HUES48 (cell line): ENCODE data around the gene ZNF384.
"Not testable (repeated sequence)": the region's sequence is repeated elsewhere in the genome, so short reads cannot be mapped to it uniquely, and the experiment has no call there.

ENCODE experiments used
- H3K27ac ChIP-seq: one replicate; pipeline ENCODE4 v1.7.0; 2013; ENCODE audit warnings: low read depth, low read length, inconsistent platforms
- H3K27me3 ChIP-seq: 2 replicates; pipeline ENCODE4 v1.6.1; 2013; ENCODE audit warnings: mild to moderate bottlenecking, low read length; ENCODE audit not compliant: control insufficient read depth, insufficient read depth
- H3K36me3 ChIP-seq: 2 replicates; pipeline ENCODE4 v1.6.1; 2013; ENCODE audit warnings: low read length; ENCODE audit not compliant: control insufficient read depth, insufficient read depth
- H3K4me1 ChIP-seq: 2 replicates; pipeline ENCODE4 v1.6.1; 2013; ENCODE audit warnings: mild to moderate bottlenecking, low read length; ENCODE audit not compliant: control insufficient read depth, insufficient read depth
- H3K4me3 ChIP-seq: 2 replicates; pipeline ENCODE4 v1.5.1; 2013; ENCODE audit warnings: mild to moderate bottlenecking, low read depth, low read length
- H3K9ac ChIP-seq: 2 replicates; pipeline ENCODE4 v1.6.1; 2013; ENCODE audit warnings: mild to moderate bottlenecking, low read depth, low read length, moderate library complexity
- H3K9me3 ChIP-seq: 2 replicates; pipeline ENCODE4 v1.6.1; 2013; ENCODE audit warnings: low read length; ENCODE audit not compliant: control insufficient read depth, insufficient read depth

The ZNF384 gene

GRCh38 chr12:6716874-6717437 is 27.8 kb upstream of the ZNF384 start:
- Histone ChIP-seq H3K9me3 (no peaks in the 10 kb centered on the region), H3K9ac (no peak overlapping the region), H3K4me3 (no peak overlapping the region), H3K27me3 (no peaks in the 10 kb centered on the region), H3K36me3 (no peaks in the 10 kb centered on the region), H3K4me1 (no peaks in the 10 kb centered on the region), H3K27ac (no peak overlapping the region)

DNA sequence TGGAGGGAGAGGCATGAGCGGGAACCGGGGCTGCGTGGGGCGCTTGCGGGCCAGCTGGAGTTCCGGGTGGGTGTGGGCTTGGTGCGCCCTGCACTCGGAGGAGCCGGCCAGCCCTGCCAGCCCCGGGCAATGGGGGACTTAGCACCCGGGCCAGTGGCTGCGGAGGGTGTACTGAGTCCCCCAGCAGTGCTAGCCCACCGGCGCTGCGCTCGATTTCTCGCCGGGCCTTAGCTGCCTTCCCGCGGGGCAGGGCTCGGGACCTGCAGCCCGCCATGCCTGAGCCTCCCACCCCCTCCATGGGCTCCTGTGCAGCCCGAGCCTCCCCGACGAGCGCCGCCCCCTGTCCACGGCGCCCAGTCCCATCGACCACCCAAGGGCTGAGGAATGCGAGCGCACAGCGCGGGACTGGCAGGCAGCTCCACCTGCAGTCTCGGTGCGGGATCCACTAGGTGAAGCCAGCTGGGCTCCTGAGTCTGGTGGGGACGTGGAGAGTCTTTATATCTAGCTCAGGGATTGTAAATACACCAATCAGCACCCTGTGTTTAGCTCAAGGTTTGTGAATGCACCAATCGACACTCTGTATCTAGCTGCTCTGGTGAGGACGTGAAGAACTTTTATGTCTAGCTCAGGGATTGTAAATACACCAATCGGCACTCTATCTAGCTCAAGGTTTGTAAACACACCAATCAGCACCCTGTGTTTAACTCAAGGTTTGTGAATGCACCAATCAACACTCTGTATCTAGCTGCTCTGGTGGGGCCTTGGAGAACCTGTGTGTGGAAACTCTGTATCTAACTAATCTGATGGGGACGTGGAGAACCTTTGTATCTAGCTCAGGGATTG is 27.1 kb upstream of the ZNF384 start:
- H3K9ac ChIP-seq, H3K27ac ChIP-seq, H3K9me3 ChIP-seq, H3K4me3 ChIP-seq, H3K4me1 ChIP-seq, H3K36me3 ChIP-seq, H3K27me3 ChIP-seq: not testable (repeated sequence)

GRCh38 chr12:6708960-6709394 is 19.8 kb upstream of the ZNF384 start:
- H3K27ac ChIP-seq: no peak overlapping the region
- no peaks in the 10 kb centered on the region for H3K36me3 ChIP-seq
- no peak overlapping the region for H3K9ac ChIP-seq
- no peak overlapping the region for H3K4me3 ChIP-seq
- no peaks in the 10 kb centered on the region for H3K4me1 ChIP-seq
- no peaks in the 10 kb centered on the region for H3K9me3 ChIP-seq
- H3K27me3 ChIP-seq: no peaks in the 10 kb centered on the region

DNA sequence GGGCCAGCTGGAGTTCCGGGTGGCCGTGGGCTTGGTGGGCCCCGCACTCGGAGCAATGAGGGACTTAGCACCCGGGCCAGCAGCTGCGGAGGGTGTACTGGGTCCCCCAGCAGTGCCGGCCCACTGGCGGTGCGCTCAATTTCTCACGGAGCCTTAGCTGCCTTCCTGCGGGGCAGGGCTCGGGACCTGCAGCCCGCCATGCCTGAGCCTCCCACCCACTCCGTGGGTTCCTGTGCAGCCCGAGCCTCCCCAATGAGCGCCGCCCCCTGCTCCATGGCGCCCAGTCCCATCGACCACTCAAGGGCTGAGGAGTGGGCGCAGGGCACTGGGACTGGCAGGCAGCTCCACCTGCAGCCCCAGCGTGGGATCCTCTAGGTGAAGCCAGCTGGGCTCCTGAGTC is 19.2 kb upstream of the ZNF384 start:
- not testable (repeated sequence) for H3K36me3 ChIP-seq, H3K9me3 ChIP-seq, H3K27me3 ChIP-seq

DNA sequence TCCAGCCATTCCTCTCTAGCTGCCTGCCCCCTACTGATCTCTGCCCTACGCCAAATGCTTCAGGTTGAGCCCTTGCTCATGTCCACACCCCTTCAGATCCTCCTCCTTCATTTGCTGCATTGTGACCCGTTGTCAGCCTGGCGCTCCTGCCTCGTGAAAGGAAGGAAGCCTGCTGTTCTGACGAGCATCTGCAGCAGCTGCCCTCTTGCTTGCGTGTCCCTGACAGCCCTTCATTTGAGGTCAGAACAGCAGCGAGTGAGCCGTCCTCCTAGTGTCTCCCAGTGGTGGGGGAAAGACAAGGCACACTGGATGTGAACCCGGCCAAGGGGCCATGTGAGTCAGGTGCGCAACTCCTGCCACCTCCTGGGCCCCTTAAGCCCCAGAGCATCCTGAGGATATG is 14.5 kb upstream of the ZNF384 start:
- Histone ChIP-seq H3K4me1 (peaks cover 11% of the 10 kb centered on the region; the same call in 1 of the 2 replicates), H3K27ac (no peak overlapping the region), H3K9me3 (no peaks in the 10 kb centered on the region), H3K36me3 (no peaks in the 10 kb centered on the region), H3K9ac (no peak overlapping the region), H3K4me3 (no peak overlapping the region), H3K27me3 (peaks cover 24% of the 10 kb centered on the region)

More for the DNA sequence above, 19.2 kb upstream of the ZNF384 start:
- not testable (repeated sequence) for H3K27ac ChIP-seq, H3K4me1 ChIP-seq, H3K4me3 ChIP-seq, H3K9ac ChIP-seq

DNA sequence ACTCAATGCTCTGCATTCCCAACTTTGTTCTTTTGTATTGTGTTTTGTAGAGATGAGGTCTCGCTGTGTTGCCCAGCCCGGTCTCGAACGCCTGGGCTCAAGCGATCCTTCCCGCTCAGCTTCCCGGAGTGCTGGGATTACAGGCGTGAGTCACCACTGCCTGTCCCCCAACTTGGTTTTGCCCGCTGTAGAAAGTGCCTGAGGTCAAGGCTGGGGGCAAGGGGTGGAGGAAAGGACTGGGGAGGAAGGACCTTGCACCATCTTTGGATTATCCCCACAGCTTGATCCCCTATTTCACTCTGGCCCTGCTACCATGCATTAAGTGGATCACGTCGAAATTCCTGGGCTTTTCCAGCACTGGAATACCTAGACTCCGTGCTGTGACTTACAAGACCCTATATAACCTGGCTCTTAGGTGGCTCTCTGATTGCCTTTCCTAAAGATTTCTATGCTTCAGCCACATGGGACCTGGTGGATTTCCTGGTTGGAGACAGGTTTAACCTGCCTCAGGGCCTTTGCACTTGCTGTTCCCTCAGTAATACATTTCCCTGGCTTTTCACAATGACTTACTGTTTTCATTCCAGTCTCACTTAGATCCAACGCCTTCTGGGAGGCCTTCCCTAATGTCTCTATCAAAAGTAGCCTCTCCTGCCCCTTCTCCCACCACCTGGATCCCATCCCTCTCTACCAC is 12.0 kb upstream of the ZNF384 start:
- Histone ChIP-seq H3K4me1 (peaks cover 15% of the 10 kb centered on the region), H3K36me3 (peaks cover 8% of the 10 kb centered on the region; the same call in 1 of the 2 replicates), H3K27me3 (peaks cover 24% of the 10 kb centered on the region), H3K27ac (no peak overlapping the region), H3K9me3 (no peaks in the 10 kb centered on the region), H3K4me3 (peak overlapping the region; percentile 67), H3K9ac (no peak overlapping the region)

DNA sequence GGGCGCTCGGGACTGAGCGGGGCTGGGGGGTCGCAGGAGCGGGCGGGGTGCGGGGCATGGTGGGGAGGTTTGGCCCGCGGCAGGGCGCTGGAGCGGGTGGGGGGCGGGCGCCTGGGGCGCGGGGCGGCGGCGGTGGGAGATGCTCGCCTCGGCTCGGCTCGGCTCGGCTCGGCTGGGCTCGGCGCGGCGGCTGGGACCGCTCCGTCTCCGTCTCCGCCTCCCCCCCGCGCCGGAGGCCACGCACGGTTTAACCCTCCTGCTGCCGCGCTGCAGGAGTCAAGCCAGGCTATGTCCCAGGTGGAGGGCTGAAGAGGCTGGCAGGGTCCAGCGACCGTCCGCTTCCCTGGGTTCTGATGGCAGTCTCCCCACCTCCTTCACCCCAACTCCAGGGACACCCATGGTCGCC is 11.5 kb upstream of the ZNF384 start, which contains the start of gene PIANP:
Gene PIANP, minus strand, starts transcription at position 170 of the 406 bp plus-strand sequence. CDS start 2,754 bp downstream, outside the sequence.
- H3K27ac ChIP-seq: no peak within 1 kb of the TSS
- H3K9me3 ChIP-seq: no peaks in the 10 kb centered on the region
- H3K36me3 ChIP-seq: peaks cover 8% of the 10 kb centered on the region; the same call in 1 of the 2 replicates
- peaks cover 24% of the 10 kb centered on the region for H3K27me3 ChIP-seq
- peak within 1 kb of the TSS; percentile 78 for H3K4me3 ChIP-seq
- H3K4me1 ChIP-seq: peaks cover 15% of the 10 kb centered on the region
- H3K9ac ChIP-seq: peak within 1 kb of the TSS; percentile 18; the same call in 1 of the 2 replicates

- Histone ChIP-seq H3K27me3 (peaks cover 24% of the 10 kb centered on the region), H3K9me3 (no peaks in the 10 kb centered on the region), H3K27ac (no peak overlapping the region), H3K4me1 (peaks cover 15% of the 10 kb centered on the region), H3K36me3 (peaks cover 8% of the 10 kb centered on the region; the same call in 1 of the 2 replicates), H3K9ac (peak overlapping the region; percentile 18; the same call in 1 of the 2 replicates), H3K4me3 (peak overlapping the region; percentile 78)
These were observed 10.9 kb upstream of the ZNF384 start for GRCh38 chr12:6699989-6700645.

GRCh38 chr12:6699259-6699988 is 10.2 kb upstream of the ZNF384 start:
- no peak overlapping the region for H3K9ac ChIP-seq
- H3K9me3 ChIP-seq: no peaks in the 10 kb centered on the region
- peaks cover 15% of the 10 kb centered on the region for H3K4me1 ChIP-seq
- peaks cover 10% of the 10 kb centered on the region; the same call in 1 of the 2 replicates for H3K36me3 ChIP-seq
- H3K27ac ChIP-seq: no peak overlapping the region
- H3K4me3 ChIP-seq: peak overlapping the region; percentile 78
- peaks cover 24% of the 10 kb centered on the region for H3K27me3 ChIP-seq
